GM21786 (cell line): ENCODE data around the gene LPGAT1.
"Not testable (repeated sequence)": the region's sequence is repeated elsewhere in the genome, so short reads cannot be mapped to it uniquely, and the experiment has no call there.

Source experiments
- ATAC-seq: cut with Tn5 transposase; IDR thresholded peaks from one replicate; pipeline ENCODE4 v1.9.1; 2021; ENCODE audit not compliant: unreplicated experiment

The LPGAT1 gene

DNA sequence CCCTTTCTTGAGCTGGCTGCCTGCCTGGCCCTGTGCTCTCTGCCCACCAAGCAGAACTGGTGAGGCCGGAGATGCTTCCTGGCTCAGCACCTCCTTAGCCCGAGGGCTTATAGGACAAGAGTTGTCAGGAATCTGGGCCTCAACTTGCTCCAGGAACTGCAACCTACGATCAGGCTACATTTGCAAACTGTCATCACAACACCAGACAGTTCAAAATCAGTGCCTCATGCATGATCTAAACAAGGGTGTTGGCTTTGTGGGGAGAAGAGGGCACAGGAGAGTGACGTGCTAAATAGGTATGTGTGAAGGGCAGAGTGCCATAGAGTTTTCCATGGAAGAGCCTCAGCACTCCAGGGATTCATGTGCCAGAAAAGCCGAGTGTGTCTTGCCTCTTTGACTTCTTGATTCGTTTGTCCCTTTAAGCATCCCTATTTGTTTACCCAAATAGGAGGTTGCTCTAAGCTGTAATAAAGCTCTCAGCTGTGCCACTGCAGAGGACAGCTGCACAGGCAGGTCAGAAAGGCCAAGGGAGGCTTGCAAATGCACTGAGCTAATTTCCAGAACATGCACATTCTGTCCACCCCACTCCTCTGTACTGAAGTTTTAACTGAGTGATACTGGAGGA, 125.0 kb downstream of the LPGAT1 start:
- ATAC-seq: no peak

DNA sequence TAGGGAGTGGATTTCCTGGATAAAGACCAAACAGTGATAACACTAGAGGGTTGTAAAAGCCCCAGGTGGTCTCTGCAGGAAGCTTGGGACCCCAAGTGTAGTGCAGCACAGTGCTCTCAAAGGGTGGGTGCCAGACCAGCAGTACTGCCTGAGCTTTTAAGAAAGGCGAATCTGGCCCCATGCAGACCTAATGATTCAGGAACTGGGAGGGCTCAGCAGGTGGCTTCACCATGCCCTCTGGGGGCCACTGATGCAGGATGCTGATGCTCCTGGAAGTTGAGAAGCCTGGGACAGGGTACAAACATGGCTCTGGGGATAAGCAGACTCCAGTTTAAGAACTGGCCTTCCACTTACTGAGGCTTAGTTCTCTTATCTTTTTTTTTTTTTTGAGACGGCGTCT, 126.0 kb downstream of the LPGAT1 start:
- no peak for ATAC-seq

GRCh38 chr1:211703812-211704537, 126.6 kb downstream of the LPGAT1 start:
- ATAC-seq: no peak

- no peak for ATAC-seq
These were observed 128.8 kb downstream of the LPGAT1 start for GRCh38 chr1:211701733-211702132.

DNA sequence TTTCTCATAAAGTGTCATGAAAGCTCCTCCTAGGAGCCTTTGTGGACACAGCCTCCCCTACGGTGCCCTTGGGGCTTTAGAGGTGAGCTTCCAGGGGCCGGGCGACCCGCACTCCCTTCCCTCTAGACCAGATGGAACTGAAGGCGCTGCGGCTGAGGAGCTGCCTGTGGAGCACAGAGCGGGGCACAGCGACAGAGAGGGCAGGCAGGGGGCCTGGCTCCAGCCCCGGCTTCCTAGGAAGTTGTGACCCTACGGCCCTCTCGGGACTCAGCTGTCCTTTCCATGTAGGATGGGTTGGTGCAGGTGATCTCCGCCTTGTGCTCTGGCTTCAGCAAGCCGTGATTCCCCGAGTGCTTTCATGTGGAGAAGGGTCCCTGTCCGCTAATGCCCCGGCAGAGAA, 131.5 kb downstream of the LPGAT1 start:
- ATAC-seq: no peak

DNA sequence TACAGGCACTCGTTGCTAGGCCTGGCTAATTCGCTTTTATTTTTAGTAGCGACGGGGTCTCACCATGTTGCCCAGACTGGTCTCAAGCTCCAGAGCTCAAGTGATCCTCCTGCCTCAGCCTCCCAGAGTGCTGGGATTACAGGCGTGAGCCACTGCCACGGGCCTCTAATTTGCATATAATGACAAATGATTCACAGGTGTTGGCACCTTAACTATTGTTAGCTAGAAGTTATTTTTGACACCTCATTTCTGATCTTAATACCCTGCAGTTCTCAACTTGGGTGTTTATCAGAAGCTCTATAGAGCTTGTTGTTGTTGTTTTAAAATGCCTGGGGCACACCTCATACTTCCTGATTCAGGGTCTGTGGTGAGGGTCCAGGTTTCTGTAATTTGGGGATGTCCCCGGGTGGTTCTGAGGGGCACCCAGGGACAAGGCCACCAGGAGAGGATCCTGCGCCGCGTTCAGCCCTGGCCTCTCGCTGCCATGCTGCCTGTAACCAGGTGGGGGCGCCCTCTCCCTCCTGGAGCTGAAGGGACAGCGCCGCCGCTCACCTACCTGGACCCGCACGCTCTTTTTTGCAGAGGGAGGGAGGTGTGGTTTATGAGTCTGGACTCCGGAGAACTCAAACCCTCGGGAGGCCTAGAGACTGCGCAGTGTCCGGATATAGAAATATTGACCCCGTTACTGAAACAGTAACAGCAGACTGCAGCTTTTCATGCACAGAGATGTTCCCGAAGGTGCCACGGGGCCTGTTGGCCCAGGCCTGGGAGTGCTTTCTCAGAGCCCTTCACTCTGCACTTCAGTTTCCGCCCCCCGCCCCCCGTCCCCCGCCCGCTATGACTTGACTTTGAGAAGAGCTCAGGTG, 132.2 kb downstream of the LPGAT1 start:
- ATAC-seq: peak; percentile 40

- peak; percentile 84 for ATAC-seq
These were observed 133.2 kb downstream of the LPGAT1 start for GRCh38 chr1:211697356-211697755.

DNA sequence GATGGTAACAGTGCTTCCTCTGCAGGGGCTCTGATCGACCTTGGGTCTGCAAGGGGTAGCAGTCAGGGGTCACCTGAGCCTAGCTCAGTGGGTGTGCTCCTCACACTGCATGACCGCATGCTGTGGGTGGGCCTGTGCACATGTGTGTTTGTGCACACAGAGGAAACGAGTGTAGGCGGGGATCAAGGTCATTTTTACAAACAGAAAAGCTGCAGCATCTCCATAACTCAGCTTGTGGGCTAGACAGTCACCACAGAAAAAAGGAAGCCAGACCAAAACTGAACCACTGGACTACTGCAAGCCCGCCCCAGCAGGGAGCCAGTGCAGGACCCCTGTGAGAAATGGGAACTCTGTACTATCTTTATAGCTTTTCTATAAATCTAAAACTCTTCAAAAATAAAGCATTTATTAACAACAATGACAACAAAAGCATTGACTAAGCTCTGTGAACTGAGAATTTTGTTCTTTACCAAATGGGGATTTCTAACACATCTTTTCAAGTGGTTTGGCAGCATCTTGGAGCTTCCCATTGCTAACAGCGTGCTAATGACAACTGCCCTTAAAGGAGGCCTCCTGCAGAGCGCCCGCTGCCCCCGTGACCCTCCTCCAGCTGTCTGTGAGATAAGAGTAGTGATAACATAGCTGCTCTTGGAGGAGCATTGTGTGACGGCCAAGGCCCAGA, 135.3 kb downstream of the LPGAT1 start:
- ATAC-seq: peak; percentile 28

- not testable (repeated sequence) for ATAC-seq
These were observed 136.7 kb downstream of the LPGAT1 start for GRCh38 chr1:211693911-211694310.
